Left ventricle myocardium inferior (tissue), 1 donor: ENCODE data around the gene RGS6. TPM values are rescaled to one million over a fixed set of nuclear protein-coding genes. Genes with fewer than 3 reads are reported as not detected.

ENCODE experiments used
- DNase-seq: peaks from one replicate; pipeline ENCODE4 v3.0.0-alpha.2; 2020
- H3K27ac ChIP-seq: fragments of 200-600 bp; replicated peaks from 2 replicates; pipeline ENCODE4 v1.8.0; 2021
- H3K27me3 ChIP-seq: fragments of 200-600 bp; 2 replicates; pipeline ENCODE4 v1.8.0; 2021; ENCODE audit warnings: low read depth
- H3K36me3 ChIP-seq: fragments of 200-600 bp; 2 replicates; pipeline ENCODE4 v1.8.0; 2021
- H3K4me1 ChIP-seq: fragments of 200-600 bp; 2 replicates; pipeline ENCODE4 v1.8.0; 2021
- H3K4me3 ChIP-seq: fragments of 200-600 bp; 2 replicates; pipeline ENCODE4 v1.8.0; 2021; ENCODE audit warnings: mild to moderate bottlenecking, moderate library complexity
- H3K9me3 ChIP-seq: fragments of 200-600 bp; replicated peaks from 2 replicates; pipeline ENCODE4 v1.8.0; 2021
- CTCF ChIP-seq: fragments of 200-600 bp; IDR thresholded peaks from 2 replicates; pipeline ENCODE4 v1.8.0; 2021; ENCODE audit warnings: antibody characterized with exemption, mild to moderate bottlenecking, borderline replicate concordance
- intact Hi-C: fragments of 100-400 bp; cut with micrococcal nuclease; formaldehyde crosslinking; loops from one replicate; pipeline ENCODE4 v1.11.0; 2022
- total RNA-seq: library from RNA; stranded (reverse); fragmentation: NEBNext Ultra II Directional; extraction: Animal tissue kit (Norgen Biotek cat#: 25700); gene quantifications from one replicate; pipeline ENCODE4 v1.2.1, GENCODE V29; 2021
- donor health status: DM: no; HTN: yes; CAD: no; lungs with severe emphysema.

The RGS6 gene
- total RNA-seq, 1 donor from 2014 or later, result 23.0 TPM

- intact Hi-C loops, result no loop called here
- Histone ChIP-seq H3K27me3 (no peaks in the 10 kb centered on the region), H3K4me3 (no peak overlapping the region), H3K9me3 (peaks cover 15% of the 10 kb centered on the region), H3K27ac (no peak overlapping the region), H3K4me1 (no peaks in the 10 kb centered on the region), H3K36me3 (no peaks in the 10 kb centered on the region)
- DNase-seq, result no peak
- no peak for TF ChIP-seq CTCF
Measured at GRCh38 chr14:72033365-72033764, 101.1 kb downstream of the RGS6 start.

- Histone ChIP-seq H3K36me3 (no peaks in the 10 kb centered on the region), H3K4me1 (peaks cover 5% of the 10 kb centered on the region), H3K9me3 (peaks cover 16% of the 10 kb centered on the region), H3K27ac (no peak overlapping the region), H3K27me3 (no peaks in the 10 kb centered on the region), H3K4me3 (no peak overlapping the region)
- intact Hi-C loops, result no loop called here
- no peak for TF ChIP-seq CTCF
- DNase-seq, result no peak
Measured at GRCh38 chr14:72040528-72040927, 108.3 kb downstream of the RGS6 start.

GRCh38 chr14:72045271-72045670 lies 113.0 kb downstream of the RGS6 start:
- H3K4me1 ChIP-seq, result peaks cover 15% of the 10 kb centered on the region
- intact Hi-C loops, result no loop called here
- no peak overlapping the region for H3K4me3 ChIP-seq

GRCh38 chr14:72045885-72046284 lies 113.7 kb downstream of the RGS6 start:
- Histone ChIP-seq H3K27ac (no peak overlapping the region), H3K4me3 (no peak overlapping the region), H3K27me3 (no peaks in the 10 kb centered on the region), H3K9me3 (peaks cover 8% of the 10 kb centered on the region), H3K36me3 (no peaks in the 10 kb centered on the region), H3K4me1 (peaks cover 15% of the 10 kb centered on the region)
- no peak for DNase-seq
- intact Hi-C loops, result no loop called here
- no peak for TF ChIP-seq CTCF

More at GRCh38 chr14:72045271-72045670, 113.0 kb downstream of the RGS6 start:
- no peak for TF ChIP-seq CTCF
- DNase-seq, result no peak
- Histone ChIP-seq H3K9me3 (peaks cover 14% of the 10 kb centered on the region), H3K36me3 (no peaks in the 10 kb centered on the region), H3K27me3 (no peaks in the 10 kb centered on the region), H3K27ac (no peak overlapping the region)

- H3K9me3 ChIP-seq, result no peaks in the 10 kb centered on the region
- H3K4me3 ChIP-seq, result no peak overlapping the region
- no peaks in the 10 kb centered on the region for H3K27me3 ChIP-seq
- no peak for TF ChIP-seq CTCF
- no peaks in the 10 kb centered on the region for H3K36me3 ChIP-seq
- H3K4me1 ChIP-seq, result peaks cover 15% of the 10 kb centered on the region
- H3K27ac ChIP-seq, result no peak overlapping the region
- intact Hi-C loops, result no loop called here
- DNase-seq, result no peak
Measured at GRCh38 chr14:72049462-72049861, 117.2 kb downstream of the RGS6 start.

GRCh38 chr14:72052356-72052755 lies 120.1 kb downstream of the RGS6 start:
- no peak for DNase-seq
- no peaks in the 10 kb centered on the region for H3K36me3 ChIP-seq
- intact Hi-C loops, result no loop called here
- no peak overlapping the region for H3K27ac ChIP-seq
- H3K4me1 ChIP-seq, result peaks cover 5% of the 10 kb centered on the region
- no peak for TF ChIP-seq CTCF
- H3K4me3 ChIP-seq, result no peak overlapping the region
- H3K27me3 ChIP-seq, result no peaks in the 10 kb centered on the region
- H3K9me3 ChIP-seq, result no peaks in the 10 kb centered on the region
